Body of pancreas (tissue), 4 donors: ENCODE results near the gene TMEM169.

ENCODE experiments used
- POLR2A ChIP-seq, 3 donors: fragments of 450-650 bp; IDR thresholded peaks; one replicate each; pipeline ENCODE4 v1.6.1; 2016; ENCODE audit warnings: antibody characterized with exemption in 3 of 3, mild to moderate bottlenecking in 2 of 3
- TF ChIP-seq, protein P1 (sequence below), 7 experiments: fragments of 450-650 bp in 4 of 7; fragments of 200-600 bp in 3 of 7; sonication (generic) in 3 of 7; IDR thresholded peaks; one replicate each; pipeline ENCODE4 v1.5.1; 2016 to 2019; ENCODE audit warnings: antibody characterized with exemption in 7 of 7

DNA sequence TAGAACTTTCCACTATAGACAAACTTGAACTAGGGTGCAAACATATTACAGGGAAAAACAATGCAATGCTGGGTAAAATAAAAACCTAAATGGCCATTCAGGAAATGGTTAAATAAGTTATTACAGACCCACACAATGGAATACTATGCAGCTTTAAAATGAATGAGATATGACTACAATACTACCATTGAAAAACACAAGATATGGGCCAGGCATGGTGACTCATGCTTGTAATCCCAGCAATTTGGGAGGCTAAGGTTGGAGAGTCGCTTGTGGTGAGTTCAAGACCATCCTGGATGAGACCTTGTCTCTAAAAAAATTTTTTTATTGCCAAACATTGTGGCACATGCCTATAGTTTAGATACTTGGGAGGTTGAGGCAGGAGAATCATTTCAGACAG, 6.9 kb upstream of the TMEM169 start:
- TF ChIP-seq, protein P1, sequence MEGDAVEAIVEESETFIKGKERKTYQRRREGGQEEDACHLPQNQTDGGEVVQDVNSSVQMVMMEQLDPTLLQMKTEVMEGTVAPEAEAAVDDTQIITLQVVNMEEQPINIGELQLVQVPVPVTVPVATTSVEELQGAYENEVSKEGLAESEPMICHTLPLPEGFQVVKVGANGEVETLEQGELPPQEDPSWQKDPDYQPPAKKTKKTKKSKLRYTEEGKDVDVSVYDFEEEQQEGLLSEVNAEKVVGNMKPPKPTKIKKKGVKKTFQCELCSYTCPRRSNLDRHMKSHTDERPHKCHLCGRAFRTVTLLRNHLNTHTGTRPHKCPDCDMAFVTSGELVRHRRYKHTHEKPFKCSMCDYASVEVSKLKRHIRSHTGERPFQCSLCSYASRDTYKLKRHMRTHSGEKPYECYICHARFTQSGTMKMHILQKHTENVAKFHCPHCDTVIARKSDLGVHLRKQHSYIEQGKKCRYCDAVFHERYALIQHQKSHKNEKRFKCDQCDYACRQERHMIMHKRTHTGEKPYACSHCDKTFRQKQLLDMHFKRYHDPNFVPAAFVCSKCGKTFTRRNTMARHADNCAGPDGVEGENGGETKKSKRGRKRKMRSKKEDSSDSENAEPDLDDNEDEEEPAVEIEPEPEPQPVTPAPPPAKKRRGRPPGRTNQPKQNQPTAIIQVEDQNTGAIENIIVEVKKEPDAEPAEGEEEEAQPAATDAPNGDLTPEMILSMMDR (IDR thresholded peaks at IDR 0.05) = no peak
- no peak for TF ChIP-seq POLR2A (IDR thresholded peaks at IDR 0.05)
